CD4-positive, alpha-beta memory T cell (primary cell): ENCODE results near the gene OTUB2. TPM values are rescaled to one million over a fixed set of nuclear protein-coding genes. Genes with fewer than 3 reads are reported as not detected.

Source experiments
- CTCF ChIA-PET: fragments of 350-600 bp; sonication (Branson Sonifier 250); formaldehyde crosslinking; loops from one replicate; lab custom pipeline; 2021; ENCODE audit warnings: inconsistent platforms; ENCODE audit not compliant: partially characterized antibody; lab: Charles Lee
- POLR2A ChIA-PET: fragments of 350-600 bp; sonication (Branson Sonifier 250); formaldehyde crosslinking; loops from one replicate; lab custom pipeline; 2021; ENCODE audit not compliant: partially characterized antibody; lab: Charles Lee
- DNase-seq, 5 donors: peaks; one replicate each; pipeline versions ENCODE4 v3.0.0 to v3.0.0-alpha.2; 2020 to 2022; ENCODE audit warnings: mixed read lengths in 1 of 5
- H3K27ac ChIP-seq: one replicate; pipeline ENCODE4 v1.7.0; 2013; ENCODE audit warnings: low read depth, low read length
- H3K27me3 ChIP-seq: 2 replicates; pipeline ENCODE4 v1.7.0; 2013; ENCODE audit warnings: mild to moderate bottlenecking, low read length, moderate library complexity; ENCODE audit not compliant: insufficient read depth
- H3K36me3 ChIP-seq: 2 replicates; pipeline ENCODE4 v1.7.0; 2013; ENCODE audit warnings: mild to moderate bottlenecking, low read length, moderate library complexity; ENCODE audit not compliant: insufficient read depth
- H3K4me1 ChIP-seq: 2 replicates; pipeline ENCODE4 v1.7.0; 2013; ENCODE audit warnings: mild to moderate bottlenecking, low read length, moderate library complexity; ENCODE audit not compliant: insufficient read depth
- H3K4me3 ChIP-seq, 2 donors: one replicate each; pipeline ENCODE4 v1.7.0; 2013; ENCODE audit warnings: low read length in 2 of 2, mild to moderate bottlenecking in 1 of 2
- H3K9me3 ChIP-seq, 2 donors: one replicate each; pipeline ENCODE4 v1.7.0; 2013; ENCODE audit warnings: low read length in 2 of 2, control low read depth in 1 of 2; ENCODE audit not compliant: control insufficient read depth in 1 of 2
- H3K27ac Mint-ChIP-seq, 7 donors: one replicate each; pipeline ENCODE4 v1.8.0; 2020 to 2021; ENCODE audit warnings: mixed read lengths in 7 of 7, mild to moderate bottlenecking in 6 of 7, inconsistent platforms in 3 of 7, moderate library complexity in 3 of 7
- H3K27me3 Mint-ChIP-seq, 2 donors: one replicate each; pipeline ENCODE4 v1.8.0; 2020 to 2021; ENCODE audit warnings: mixed read lengths in 2 of 2
- H3K36me3 Mint-ChIP-seq, 2 donors: one replicate each; pipeline ENCODE4 v1.8.0; 2020 to 2021; ENCODE audit warnings: mixed read lengths in 2 of 2, inconsistent platforms in 1 of 2, mild to moderate bottlenecking in 1 of 2
- H3K4me1 Mint-ChIP-seq, 4 donors: one replicate each; pipeline ENCODE4 v1.8.0; 2020 to 2021; ENCODE audit warnings: mixed read lengths in 4 of 4, mild to moderate bottlenecking in 1 of 4
- H3K4me3 Mint-ChIP-seq, 8 donors: one replicate each; pipeline ENCODE4 v1.8.0; 2020 to 2021; ENCODE audit warnings: mixed read lengths in 8 of 8, mild to moderate bottlenecking in 7 of 8, moderate library complexity in 6 of 8, inconsistent platforms in 3 of 8
- H3K9me3 Mint-ChIP-seq, 8 donors: one replicate each; pipeline ENCODE4 v1.8.0; 2020 to 2021; ENCODE audit warnings: mixed read lengths in 8 of 8, mild to moderate bottlenecking in 5 of 8, inconsistent platforms in 3 of 8, moderate library complexity in 1 of 8
- intact Hi-C: fragments of 100-400 bp; cut with micrococcal nuclease; formaldehyde crosslinking; loops from one replicate; pipeline ENCODE4 v1.15.1; 2023
- polyA plus RNA-seq, 2 donors: library from polyadenylated mRNA; unstranded; fragments of 300-500 nt; fragmentation: Illumina TruSeq; gene quantifications; one replicate each; pipeline ENCODE4 v1.2.3, GENCODE V29; 2021
- total RNA-seq, 2 experiments: library from RNA; stranded (reverse); gene quantifications; one replicate each; pipeline ENCODE4 v1.2.3, GENCODE V29; 2021

The OTUB2 gene
- total and polyA plus RNA-seq, 4 experiments from 2014 or later: 0.19 to 1.1 (median 0.54) TPM

GRCh38 chr14:94030571-94030970 lies 4.4 kb downstream of the OTUB2 start:
- peaks cover 15 to 31% (median 23%) of the 10 kb centered on the region in 4 donors for H3K4me1 Mint-ChIP-seq
- CTCF ChIA-PET: interaction anchor here (1.3 kb wide), 1 partner anchor 9 kb away, joined by 4 read pairs; no protein-coding TSS in a partner anchor
- H3K9me3 Mint-ChIP-seq: no peaks in the 10 kb centered on the region
- Histone ChIP-seq H3K4me3 (no peak overlapping the region), H3K27ac (no peak overlapping the region), H3K27me3 (no peaks in the 10 kb centered on the region), H3K36me3 (no peaks in the 10 kb centered on the region), H3K9me3 (no peaks in the 10 kb centered on the region), H3K4me1 (peaks cover 27% of the 10 kb centered on the region)
- H3K4me3 Mint-ChIP-seq: no peak overlapping the region
- POLR2A ChIA-PET: no interaction called here
- no peaks in the 10 kb centered on the region for H3K36me3 Mint-ChIP-seq
- DNase-seq: no peak
- intact Hi-C loops: no loop called here
- peak overlapping the region in 2 of 7 donors; percentile 47 to 75 for H3K27ac Mint-ChIP-seq
- no peaks in the 10 kb centered on the region for H3K27me3 Mint-ChIP-seq

- no peaks in the 10 kb centered on the region for H3K27me3 Mint-ChIP-seq
- intact Hi-C loops: no loop called here
- Histone ChIP-seq H3K27me3 (no peaks in the 10 kb centered on the region), H3K9me3 (no peaks in the 10 kb centered on the region), H3K4me1 (peaks cover 23% of the 10 kb centered on the region), H3K4me3 (no peak overlapping the region), H3K36me3 (no peaks in the 10 kb centered on the region), H3K27ac (no peak overlapping the region)
- H3K27ac Mint-ChIP-seq: no peak overlapping the region
- peaks cover 9 to 26% (median 17%) of the 10 kb centered on the region in 4 donors for H3K4me1 Mint-ChIP-seq
- ChIA-PET CTCF (interaction anchor here (1.1 to 9.2 kb wide), 4 partner anchors 18 to 149 kb away, joined by 3 to 142 read pairs (median 55); no protein-coding TSS in a partner anchor), POLR2A (no interaction called here)
- H3K36me3 Mint-ChIP-seq: no peaks in the 10 kb centered on the region
- no peak overlapping the region for H3K4me3 Mint-ChIP-seq
- DNase-seq: no peak
- no peaks in the 10 kb centered on the region for H3K9me3 Mint-ChIP-seq
These were observed 5.2 kb downstream of the OTUB2 start for GRCh38 chr14:94031161-94031882.

DNA sequence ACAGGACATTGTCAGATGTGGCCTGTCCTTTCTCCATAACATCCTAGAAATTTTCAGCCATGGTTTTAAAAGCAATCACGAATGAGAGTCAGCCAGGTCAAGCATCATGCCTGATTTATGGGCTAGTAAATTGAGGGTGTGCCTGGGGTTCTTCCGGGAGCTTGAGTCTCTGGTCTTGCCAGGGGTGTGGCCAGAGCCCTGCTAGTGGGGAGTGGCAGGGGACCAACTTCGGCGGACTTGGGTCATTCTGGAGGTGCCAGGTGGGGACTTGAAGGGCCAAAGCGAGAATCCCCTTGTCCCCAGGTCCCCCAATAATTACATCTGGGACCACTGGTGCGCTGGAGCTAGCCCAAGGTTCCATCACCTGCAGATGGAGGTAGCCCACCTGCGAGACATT lies 5.7 kb downstream of the OTUB2 start:
- ChIA-PET POLR2A (no interaction called here), CTCF (interaction anchor here (1.1 to 9.2 kb wide), 6 partner anchors 12 to 148 kb away, joined by 3 to 142 read pairs (median 66); partner anchors contain the start of gene IFI27L2)
- Mint-ChIP-seq H3K27me3 (no peaks in the 10 kb centered on the region), H3K27ac (no peak overlapping the region), H3K4me3 (no peak overlapping the region), H3K9me3 (no peaks in the 10 kb centered on the region), H3K4me1 (peaks cover 13 to 31% (median 22%) of the 10 kb centered on the region in 4 donors), H3K36me3 (no peaks in the 10 kb centered on the region)
- Histone ChIP-seq H3K27ac (no peak overlapping the region), H3K4me3 (no peak overlapping the region), H3K4me1 (peaks cover 20% of the 10 kb centered on the region), H3K27me3 (no peaks in the 10 kb centered on the region), H3K9me3 (no peaks in the 10 kb centered on the region), H3K36me3 (no peaks in the 10 kb centered on the region)
- no peak for DNase-seq
- intact Hi-C loops: no loop called here

DNA sequence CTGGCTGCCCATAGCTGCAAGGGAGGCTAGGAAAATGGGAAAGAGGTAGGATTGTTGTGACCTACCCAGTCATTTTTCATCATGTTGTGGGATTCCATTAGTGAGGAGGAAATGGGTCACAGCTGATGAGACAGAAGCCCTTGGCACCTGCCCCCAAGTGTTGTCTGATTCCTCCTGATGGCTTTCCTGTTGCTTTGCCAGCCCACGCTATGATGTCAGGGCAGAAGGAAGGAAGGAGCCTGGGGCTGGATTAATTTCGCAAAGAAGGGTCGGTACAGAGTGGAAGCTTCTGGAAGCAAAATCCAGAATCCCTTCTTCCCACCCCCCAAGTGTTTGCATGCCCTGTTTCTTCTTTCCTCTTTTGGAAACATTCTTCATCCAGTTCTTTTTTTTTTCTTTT lies 8.7 kb downstream of the OTUB2 start:
- POLR2A ChIA-PET: interaction anchor here (2.0 kb wide), 1 partner anchor 8 kb away, joined by 7 read pairs; the partner anchor contains the start of gene OTUB2

GRCh38 chr14:94036313-94037167 lies 10.4 kb downstream of the OTUB2 start:
- DNase-seq: peak; percentile 63 to 73 (median 69)
- H3K9me3 Mint-ChIP-seq: no peaks in the 10 kb centered on the region
- CTCF ChIA-PET: interaction anchor here (0.5 to 9.2 kb wide), 35 partner anchors 9 to 847 kb away, joined by 3 to 142 read pairs (median 8); partner anchors contain the start of genes DDX24, IFI27L1, IFI27L2 and OTUB2
- H3K36me3 Mint-ChIP-seq: no peaks in the 10 kb centered on the region
- H3K4me3 Mint-ChIP-seq: peak overlapping the region in 1 of 8 donors; percentile 16
- Histone ChIP-seq H3K27ac (no peak overlapping the region), H3K9me3 (no peaks in the 10 kb centered on the region), H3K36me3 (no peaks in the 10 kb centered on the region), H3K4me3 (no peak overlapping the region), H3K4me1 (no peaks in the 10 kb centered on the region), H3K27me3 (no peaks in the 10 kb centered on the region)
- intact Hi-C loops: loop anchor here (1.0 kb wide), 4 partner anchors 96 to 450 kb away; no protein-coding TSS in a partner anchor
- H3K4me1 Mint-ChIP-seq: peaks cover 5 to 7% (median 6%) of the 10 kb centered on the region in 4 donors
- POLR2A ChIA-PET: interaction anchor here (1.0 to 2.0 kb wide), 5 partner anchors 10 to 122 kb away, joined by 3 to 11 read pairs (median 7); partner anchors contain the start of genes DDX24, IFI27L1 and OTUB2
- no peaks in the 10 kb centered on the region for H3K27me3 Mint-ChIP-seq
- peak overlapping the region in 1 of 7 donors; percentile 47 for H3K27ac Mint-ChIP-seq

More for the DNA sequence above, 8.7 kb downstream of the OTUB2 start:
- H3K27me3 Mint-ChIP-seq: no peaks in the 10 kb centered on the region
- Histone ChIP-seq H3K36me3 (no peaks in the 10 kb centered on the region), H3K27ac (no peak overlapping the region), H3K27me3 (no peaks in the 10 kb centered on the region), H3K4me1 (no peaks in the 10 kb centered on the region), H3K4me3 (no peak overlapping the region), H3K9me3 (no peaks in the 10 kb centered on the region)
- no peaks in the 10 kb centered on the region for H3K36me3 Mint-ChIP-seq
- no peak overlapping the region for H3K4me3 Mint-ChIP-seq
- H3K4me1 Mint-ChIP-seq: peaks cover 5 to 7% (median 6%) of the 10 kb centered on the region in 4 donors
- DNase-seq: no peak
- CTCF ChIA-PET: interaction anchor here (0.7 to 9.2 kb wide), 14 partner anchors 9 to 213 kb away, joined by 3 to 142 read pairs (median 19); partner anchors contain the start of genes DDX24, IFI27L1, IFI27L2 and OTUB2
- peak overlapping the region in 1 of 7 donors; percentile 25 for H3K27ac Mint-ChIP-seq
- H3K9me3 Mint-ChIP-seq: no peaks in the 10 kb centered on the region
- intact Hi-C loops: no loop called here

DNA sequence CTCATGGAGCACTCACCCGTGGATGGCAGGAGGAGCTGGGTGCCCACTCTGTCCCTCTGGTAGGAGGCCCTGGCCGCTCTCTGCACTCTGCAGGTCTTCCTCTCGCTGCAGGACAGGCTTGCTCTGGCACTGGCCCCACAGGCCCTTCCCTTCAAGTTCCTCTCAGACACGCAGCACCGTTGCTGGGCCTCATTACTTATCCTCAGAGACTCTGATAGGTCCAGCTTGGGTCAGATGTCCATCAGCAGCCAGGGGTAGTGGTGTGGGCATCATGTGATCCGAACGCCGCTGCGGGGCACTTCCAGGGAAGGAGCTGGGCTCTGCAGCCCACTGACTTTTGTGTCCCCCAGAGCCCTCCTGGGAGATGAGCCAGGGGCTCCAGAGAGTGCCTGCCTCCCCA lies 11.8 kb downstream of the OTUB2 start:
- Histone ChIP-seq H3K36me3 (no peaks in the 10 kb centered on the region), H3K27ac (no peak overlapping the region), H3K9me3 (no peaks in the 10 kb centered on the region), H3K4me3 (no peak overlapping the region), H3K27me3 (no peaks in the 10 kb centered on the region), H3K4me1 (no peaks in the 10 kb centered on the region)
- no peak for DNase-seq
- Mint-ChIP-seq H3K27me3 (no peaks in the 10 kb centered on the region), H3K36me3 (peaks cover 0 to 2% of the 10 kb centered on the region in 2 donors), H3K4me1 (peaks cover 5 to 12% (median 6%) of the 10 kb centered on the region in 4 donors), H3K27ac (no peak overlapping the region), H3K9me3 (no peaks in the 10 kb centered on the region), H3K4me3 (no peak overlapping the region)
- intact Hi-C loops: no loop called here
- ChIA-PET POLR2A (interaction anchor here (1.2 kb wide), 1 partner anchor 91 kb away, joined by 4 read pairs; no protein-coding TSS in a partner anchor), CTCF (interaction anchor here (0.9 to 9.2 kb wide), 8 partner anchors 10 to 152 kb away, joined by 3 to 142 read pairs (median 8); partner anchors contain the start of gene IFI27L2)
